ENCODE results near the gene SORL1-AS1.

SORL1-AS1 gene

GRCh38 chr11:121474680-121475079, 21.9 kb upstream of the SORL1-AS1 start:
- no peak for DNase-seq

DNA sequence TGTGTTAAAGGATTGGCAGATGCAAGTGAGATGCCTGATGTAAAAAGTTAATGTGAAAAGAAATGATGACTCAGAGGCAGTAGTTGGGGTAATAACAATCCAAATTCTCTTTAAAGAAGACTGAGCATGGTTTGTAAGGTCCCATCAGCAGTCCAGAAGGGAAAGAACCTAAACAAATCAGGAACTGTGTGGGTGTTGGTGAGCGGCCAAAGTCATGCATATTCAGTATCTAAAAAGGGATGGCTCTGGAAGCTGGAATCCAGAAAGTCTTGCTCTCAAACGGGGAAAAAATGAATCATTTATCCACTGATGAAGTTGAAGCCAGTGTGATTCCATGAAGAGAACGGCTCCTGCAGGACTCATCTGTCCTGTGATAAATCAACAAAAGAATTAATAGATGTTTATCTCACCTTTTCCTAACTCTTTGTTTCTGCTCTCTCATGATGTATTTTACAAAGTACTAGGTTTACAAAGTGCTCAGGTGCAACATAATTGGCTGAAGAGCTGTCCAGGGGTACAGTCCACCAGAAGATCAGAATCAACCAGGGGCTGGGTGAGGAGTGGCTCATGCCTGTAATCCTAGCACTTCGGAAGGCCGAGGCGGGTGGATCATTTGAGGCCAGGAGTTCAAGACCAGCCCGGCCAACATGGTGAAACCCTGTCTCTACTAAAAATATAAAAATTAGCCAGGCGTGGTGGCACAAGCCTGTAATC, 20.5 kb upstream of the SORL1-AS1 start:
- DNase-seq: no peak

DNA sequence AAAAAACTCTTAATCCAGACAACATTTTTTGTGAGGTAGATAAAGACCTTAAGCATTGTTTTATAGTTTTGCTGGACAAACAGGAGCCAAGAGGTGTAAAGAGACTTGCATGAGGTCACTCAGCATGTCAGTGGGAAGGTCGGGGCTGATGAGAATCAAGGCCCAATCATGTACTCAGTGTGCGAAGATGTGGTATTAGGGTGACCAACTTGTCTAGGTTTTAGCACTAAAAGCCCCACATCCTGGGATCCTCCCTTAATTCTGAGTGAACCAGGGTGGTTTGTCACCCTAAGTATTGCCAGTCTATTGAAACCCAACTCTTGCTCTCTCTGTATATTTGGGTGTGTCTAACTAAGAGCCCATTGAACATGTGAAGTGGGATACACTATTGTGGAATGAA, 19.5 kb upstream of the SORL1-AS1 start:
- DNase-seq: no peak

GRCh38 chr11:121471167-121471566, 18.4 kb upstream of the SORL1-AS1 start:
- DNase-seq: no peak

DNA sequence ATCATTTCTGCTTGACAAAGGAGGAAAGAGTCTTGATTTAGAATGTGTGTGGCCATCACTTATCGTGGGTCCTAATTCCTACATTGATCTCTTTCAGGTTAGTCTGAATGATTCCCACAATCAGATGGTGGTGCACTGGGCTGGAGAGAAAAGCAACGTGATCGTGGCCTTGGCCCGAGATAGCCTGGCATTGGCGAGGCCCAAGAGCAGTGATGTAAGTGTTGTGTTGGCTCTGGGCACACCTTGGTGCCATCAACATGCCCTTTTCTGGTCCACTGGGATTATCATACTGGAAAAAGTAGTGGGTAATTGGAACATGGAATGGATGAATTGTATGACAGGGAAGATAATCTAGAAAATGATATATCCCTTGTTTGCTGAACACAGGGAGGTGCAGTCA, 17.1 kb upstream of the SORL1-AS1 start:
- no peak for DNase-seq

GRCh38 chr11:121467965-121468364, 15.2 kb upstream of the SORL1-AS1 start:
- peak; percentile 67 for DNase-seq

DNA sequence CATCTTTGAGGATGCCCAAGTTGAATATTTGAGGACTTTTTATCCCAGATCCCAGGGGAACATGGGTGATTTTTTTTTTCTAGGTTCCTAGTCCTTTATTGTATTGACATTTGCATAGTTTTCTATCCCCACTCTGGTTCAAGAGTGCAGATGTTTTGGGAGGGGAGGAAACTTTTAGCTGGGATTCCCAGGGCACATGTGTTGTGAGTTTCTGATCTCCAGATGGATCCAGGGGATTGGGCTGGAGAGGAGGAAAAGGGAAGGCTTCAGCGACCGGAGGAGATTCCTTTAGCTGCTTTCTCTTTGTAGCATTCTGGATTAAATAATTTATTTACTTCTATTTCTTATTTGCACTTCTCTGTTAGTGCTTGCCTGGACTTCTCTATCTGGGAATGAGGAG, 14.7 kb upstream of the SORL1-AS1 start:
- DNase-seq: no peak

GRCh38 chr11:121466063-121466794, 13.5 kb upstream of the SORL1-AS1 start:
- peak; percentile 33 for DNase-seq

- DNase-seq: no peak
These were observed 12.9 kb upstream of the SORL1-AS1 start for GRCh38 chr11:121465709-121466062.

DNA sequence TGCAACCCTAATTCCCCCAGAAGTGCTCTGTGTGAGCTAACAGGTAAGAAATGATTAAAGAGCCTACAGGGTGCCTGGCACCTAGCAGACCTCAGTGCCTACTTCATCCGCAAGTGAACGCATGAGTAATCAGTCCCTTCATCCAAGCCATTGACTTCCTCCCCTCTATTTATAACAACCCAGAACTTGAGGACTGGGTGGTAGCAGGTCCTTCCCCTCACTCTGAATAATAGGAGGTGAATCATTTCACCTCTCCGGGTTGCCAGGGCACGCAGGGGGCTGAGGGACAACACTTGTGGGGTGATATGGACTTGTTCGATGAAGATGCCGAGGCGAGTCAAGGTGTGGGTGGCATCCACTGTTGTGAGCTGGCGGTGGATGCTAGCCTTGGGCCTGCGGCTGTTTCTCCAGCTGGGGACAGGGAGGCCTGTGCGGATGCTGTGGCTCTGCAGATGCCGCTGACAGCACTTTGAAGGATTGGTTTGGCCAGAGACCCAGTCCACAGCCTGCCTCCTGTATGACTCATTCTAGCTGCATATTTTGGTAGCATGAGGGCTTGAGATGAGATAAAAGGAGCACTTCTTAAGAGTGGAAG, 11.7 kb upstream of the SORL1-AS1 start:
- peak; percentile 77 for DNase-seq

DNA sequence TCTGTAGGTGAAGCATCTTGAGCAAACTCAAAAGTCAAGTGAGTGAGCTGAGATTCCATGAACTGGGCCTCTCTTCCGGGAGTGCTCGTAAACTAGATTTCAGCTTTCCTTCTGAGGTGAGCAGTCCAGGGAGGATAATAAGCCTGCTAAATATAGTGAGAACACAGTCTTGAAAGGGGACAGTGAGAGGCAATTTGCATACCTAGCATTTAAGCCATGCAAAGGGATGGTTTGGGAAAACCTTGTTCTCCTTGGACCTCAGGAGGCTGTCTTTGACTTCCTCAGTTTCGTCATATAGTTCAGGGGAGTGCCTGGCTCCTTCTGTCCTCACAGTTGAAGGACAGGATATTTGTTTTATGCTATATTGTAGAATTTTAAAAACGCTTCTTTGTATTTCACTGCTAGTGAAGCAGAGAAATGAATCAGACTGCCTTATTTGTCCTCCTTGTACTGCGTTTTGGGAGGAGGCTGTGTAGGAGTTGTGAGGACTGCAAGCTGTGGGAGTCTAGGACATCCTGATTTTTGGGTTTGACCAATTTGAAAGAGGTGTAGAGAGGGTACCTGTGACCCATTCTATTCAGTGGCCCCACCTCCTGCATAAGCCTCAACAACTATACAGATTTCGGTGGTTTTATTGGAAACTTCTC, 11.0 kb upstream of the SORL1-AS1 start:
- no peak for DNase-seq

GRCh38 chr11:121461843-121462242, 9.1 kb upstream of the SORL1-AS1 start:
- DNase-seq: no peak

DNA sequence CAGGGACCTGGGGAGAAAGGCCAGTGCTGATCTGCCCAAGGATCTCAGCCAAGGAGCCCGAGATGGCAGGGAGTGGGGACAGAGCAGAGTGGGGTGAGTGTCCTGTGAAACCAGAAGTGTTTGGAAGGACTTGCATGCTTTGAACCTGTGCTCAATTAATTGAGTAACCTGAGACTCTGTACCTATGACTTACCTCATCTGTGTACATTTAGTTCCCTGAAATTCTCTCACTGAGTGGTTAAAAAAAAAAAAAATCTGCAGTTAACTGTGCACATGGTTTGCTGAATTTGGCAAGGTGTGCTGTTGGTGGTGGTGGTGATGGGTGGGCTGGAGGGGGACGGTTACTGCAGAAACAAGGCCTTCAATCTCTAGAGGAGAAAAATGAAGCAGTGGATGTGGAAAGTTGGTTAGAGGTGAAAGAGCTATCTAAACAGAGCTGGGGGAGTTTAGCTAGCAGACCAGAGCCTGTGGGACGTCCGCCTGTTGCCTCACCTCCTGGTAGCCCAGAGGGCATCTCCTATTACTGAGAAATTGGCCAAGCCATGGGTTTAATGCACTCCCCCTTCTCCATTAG, 8.3 kb upstream of the SORL1-AS1 start:
- no peak for DNase-seq

- DNase-seq: peak; percentile 63
These were observed 6.7 kb upstream of the SORL1-AS1 start for GRCh38 chr11:121459413-121460017.

DNA sequence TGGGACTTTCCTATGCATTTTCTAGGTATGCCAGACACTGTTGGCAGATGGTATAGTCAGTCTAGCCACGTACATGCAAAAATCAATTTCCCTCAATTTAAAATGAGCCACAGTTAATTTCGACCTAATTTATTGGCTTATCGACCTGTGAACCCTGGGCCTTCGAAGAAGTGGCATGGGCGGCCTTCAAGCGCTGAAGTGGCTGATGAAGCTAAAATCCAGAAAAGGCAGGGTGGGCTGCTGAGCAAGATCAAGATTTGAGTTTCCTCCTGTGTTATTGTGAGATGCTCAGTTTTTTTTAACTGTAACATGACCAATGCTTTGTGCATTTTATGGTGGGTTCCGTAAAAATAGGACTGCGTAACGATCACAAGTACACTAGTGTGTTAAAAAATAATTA, 5.8 kb upstream of the SORL1-AS1 start:
- no peak for DNase-seq

GRCh38 chr11:121456816-121457431, 4.2 kb upstream of the SORL1-AS1 start:
- no peak for DNase-seq

GRCh38 chr11:121456151-121456550, 3.4 kb upstream of the SORL1-AS1 start:
- no peak for DNase-seq

GRCh38 chr11:121455115-121455514, 2.3 kb upstream of the SORL1-AS1 start:
- no peak for DNase-seq

DNA sequence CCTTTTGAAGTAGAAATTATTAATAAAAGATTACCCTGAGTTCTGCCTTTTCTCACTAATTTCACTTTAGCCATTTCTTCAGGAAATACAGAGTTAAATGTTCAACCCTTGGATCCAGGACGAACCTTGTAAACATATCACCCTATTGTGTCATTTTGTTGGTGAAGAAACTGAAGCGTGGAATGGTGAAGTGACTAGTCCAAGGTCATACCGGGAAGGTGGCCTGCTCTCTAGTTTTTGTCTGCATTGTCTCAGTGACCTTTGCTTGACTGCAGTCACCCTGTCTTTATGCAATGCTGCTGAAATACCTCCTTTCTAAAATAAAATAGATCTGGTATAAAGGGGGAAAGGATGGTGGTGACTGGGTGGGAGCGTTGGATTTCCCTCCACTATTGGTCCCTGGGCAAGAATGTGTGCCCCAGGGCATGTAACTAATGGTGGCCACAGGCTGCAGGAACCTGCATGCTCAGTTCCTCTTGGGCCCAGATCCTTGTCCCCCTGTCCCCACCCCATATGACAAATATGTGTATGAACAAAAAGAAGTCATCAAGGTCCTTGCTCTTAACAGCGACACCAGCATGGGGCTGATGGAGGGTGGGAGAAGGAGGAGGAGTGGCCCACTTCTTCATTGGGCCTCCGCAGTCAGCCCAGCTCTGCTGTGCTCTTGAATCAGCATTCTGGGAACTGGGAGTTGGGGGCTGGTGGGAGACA, 977 bp upstream of the SORL1-AS1 start:
- no peak for DNase-seq

GRCh38 chr11:121451986-121452608, 670 bp downstream of the SORL1-AS1 start, which contains the start of gene SORL1:
Gene SORL1, plus strand, starts transcription at chr11:121452314. Its CDS starts 18 bp downstream, at chr11:121452332.
- DNase-seq: peak; percentile 67

Measured in activated gamma-delta T cell treated with Interleukin-2 at 50 U/mL for 16 hours (primary cell).